HTR-8/SVneo (cell line): ENCODE data around the gene HBEGF.

Source experiments
- DNase-seq: peaks from one replicate; pipeline ENCODE4 v3.0.0; 2011; ENCODE audit warnings: low spot score, mixed read lengths; ENCODE audit not compliant: insufficient read length
- FAIRE-seq: peaks from 2 replicates; lab custom pipeline; 2011; peaks lifted over from hg19 to GRCh38; lab: Jason Lieb, UNC

Gene HBEGF

GRCh38 chr5:140311011-140311467, 35.4 kb downstream of the HBEGF start:
- DNase-seq = no peak
- FAIRE-seq = no peak

- no peak for FAIRE-seq
- DNase-seq = no peak
These were observed 36.0 kb downstream of the HBEGF start for GRCh38 chr5:140310434-140310833.

GRCh38 chr5:140309706-140310249, 36.6 kb downstream of the HBEGF start:
- DNase-seq (no peak), FAIRE-seq (no peak)

- DNase-seq (no peak), FAIRE-seq (no peak)
These were observed 40.9 kb downstream of the HBEGF start for GRCh38 chr5:140305471-140305870.

- FAIRE-seq (no peak), DNase-seq (no peak)
These were observed 42.4 kb downstream of the HBEGF start for GRCh38 chr5:140303966-140304365.

DNA sequence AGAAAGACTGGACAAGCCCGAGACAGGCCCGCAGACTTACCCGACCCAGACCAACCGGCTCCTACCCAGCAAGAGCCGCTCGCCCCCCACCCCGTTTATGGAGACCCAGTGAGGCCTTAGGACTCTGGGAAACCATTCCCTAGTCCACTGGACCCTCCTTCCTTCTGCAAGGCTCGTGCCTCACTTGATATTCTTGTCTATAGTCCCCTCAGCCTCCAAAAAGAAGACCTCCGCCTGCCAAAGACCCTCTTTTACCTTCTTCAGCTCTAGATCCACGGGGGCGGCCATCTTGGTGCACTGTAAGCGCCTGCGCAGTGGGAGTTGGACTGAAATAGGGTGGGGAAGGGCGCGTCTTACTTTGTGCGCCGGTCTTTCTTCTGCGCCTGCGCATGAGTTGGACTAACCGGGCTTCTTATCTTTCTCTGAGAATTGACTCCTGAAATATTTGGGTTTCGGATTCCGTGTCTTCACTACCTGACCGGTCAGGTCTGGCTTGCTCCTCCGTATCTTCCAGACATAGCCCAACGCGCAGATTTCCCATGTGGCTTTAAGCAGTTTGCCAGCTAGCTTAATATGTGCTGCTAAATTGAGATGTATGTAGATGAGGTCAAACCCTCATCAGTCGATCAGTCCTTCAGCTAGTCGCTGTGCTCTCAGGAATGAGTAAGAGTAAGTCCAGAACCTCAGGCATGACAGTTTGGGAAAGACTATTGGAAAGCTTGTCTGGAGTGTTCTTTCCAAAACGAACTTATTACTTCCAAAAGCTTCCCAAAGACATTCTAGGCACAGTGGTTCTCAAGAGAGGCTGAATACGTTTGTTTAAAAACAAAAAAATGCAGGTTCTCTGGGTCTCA, 43.4 kb downstream of the HBEGF start, which contains the start of gene PFDN1:
TSS of gene PFDN1 (minus strand) at position 316 of the 854 bp plus-strand sequence. CDS start at position 288, 28 bp downstream.
- DNase-seq = peak; percentile 96
- peak; percentile 26 for FAIRE-seq

DNA sequence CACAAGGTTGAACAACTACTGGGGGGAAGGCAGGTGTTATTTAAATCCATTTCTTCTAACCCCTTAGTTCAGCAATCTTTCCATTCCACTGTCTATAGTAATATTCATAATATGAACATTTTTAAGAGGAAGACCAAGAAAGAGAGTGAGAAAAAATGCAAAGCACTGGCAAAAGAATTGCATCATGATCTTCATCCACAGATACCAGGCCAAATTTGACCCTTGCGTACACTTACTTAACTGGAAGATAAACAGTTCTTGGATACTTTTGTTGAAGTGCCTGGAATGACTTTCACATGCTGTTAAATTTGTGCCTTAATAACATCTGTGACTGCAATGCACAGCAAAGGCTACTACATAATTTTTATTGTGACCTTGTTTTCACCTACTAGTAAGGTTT, 45.3 kb downstream of the HBEGF start:
- no peak for DNase-seq
- no peak for FAIRE-seq

DNA sequence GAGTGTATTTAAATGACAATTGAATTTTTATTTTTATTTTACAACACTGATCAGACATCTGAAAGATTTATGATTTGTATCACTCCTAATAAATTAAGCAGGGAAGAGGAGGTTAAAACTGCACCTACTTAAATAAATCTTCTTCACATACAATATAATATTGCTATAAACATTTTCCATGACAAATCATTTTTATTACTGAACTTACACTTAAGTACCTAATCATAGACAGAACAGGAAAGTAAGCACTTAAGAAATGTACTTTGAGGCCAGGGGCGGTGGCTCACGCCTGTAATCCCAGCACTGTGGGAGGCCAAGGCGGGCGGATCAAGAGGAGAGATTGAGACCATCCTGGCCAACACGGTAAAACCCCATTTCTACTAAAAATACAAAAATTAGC, 47.3 kb downstream of the HBEGF start:
- no peak for DNase-seq
- no peak for FAIRE-seq

DNA sequence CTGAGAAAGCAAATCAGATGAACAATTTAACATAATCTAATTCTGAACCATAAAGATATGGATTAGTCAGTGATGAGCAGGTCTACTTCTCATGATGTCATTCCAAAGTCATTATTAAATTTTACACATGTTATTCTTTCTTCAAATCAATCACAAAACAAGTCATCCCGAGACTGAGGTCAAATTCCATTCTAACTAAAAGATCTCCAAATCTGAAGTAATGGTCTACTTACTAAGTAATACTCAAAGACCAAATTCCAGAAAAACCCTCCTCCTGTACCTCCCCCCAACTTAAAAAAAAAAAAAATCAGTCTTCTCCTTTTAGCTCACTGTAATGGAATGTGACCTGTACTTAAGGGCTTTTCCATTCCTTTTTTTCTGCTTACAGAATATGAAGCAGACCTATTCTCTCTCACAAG, 48.2 kb downstream of the HBEGF start:
- no peak for FAIRE-seq
- no peak for DNase-seq

DNA sequence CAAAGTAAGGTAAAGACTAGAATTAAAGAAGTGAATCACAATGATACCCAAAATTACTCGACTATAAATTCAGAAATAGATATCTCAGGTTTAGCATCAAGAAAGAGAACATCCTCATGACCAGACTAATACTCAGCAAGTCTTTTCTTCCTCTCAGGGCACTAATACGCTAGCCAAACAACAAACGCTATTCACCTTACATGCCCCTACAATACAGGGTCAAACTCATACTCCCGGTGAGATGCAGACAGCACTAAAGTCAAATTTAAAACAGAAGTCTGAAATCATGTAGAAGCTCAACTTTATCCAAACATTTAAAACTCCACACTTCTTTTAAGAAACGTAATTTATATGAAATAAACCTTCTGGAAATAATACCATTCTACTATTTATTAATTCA, 49.1 kb downstream of the HBEGF start:
- FAIRE-seq = no peak
- no peak for DNase-seq

DNA sequence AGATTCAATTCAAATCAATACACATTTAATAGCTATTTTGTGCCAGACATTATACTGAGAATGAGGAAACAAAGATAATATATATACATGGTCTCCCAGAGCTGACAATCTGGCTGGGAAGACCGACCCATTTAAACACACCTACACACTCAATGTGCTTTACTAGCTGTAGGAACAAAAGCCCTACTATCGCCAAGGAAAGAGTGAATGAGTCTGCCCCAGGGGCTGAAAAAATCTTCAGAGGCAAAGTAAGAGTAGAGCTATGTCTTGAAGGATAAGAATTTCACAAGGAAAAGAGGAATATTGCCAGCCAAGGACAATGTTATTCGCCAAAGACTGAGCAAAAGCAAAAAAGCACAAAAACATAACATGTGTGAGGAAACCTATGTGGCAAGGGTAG, 50.1 kb downstream of the HBEGF start:
- FAIRE-seq (no peak), DNase-seq (no peak)

DNA sequence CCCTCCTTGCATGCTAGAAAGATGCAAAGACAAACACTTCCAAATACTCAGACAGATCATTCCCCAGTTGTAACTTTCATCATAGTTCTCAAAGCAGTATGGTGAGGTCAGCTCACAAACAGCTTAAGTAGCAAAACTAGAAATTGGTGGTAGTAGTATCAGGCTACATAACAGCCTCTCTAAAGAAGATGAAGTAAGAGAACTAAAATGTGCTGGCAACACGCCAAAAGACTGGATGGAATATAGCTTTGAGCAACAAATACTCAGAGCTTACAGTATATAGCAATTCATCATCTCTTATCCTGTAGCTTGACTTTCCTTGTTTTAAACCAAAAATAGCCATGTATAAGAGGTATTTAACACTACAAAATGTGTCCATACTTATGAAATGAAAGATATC, 51.0 kb downstream of the HBEGF start:
- DNase-seq (peak; percentile 53), FAIRE-seq (no peak)

- DNase-seq = no peak
- FAIRE-seq = no peak
These were observed 51.6 kb downstream of the HBEGF start for GRCh38 chr5:140294753-140295152.

- no peak for FAIRE-seq
These were observed 52.6 kb downstream of the HBEGF start for GRCh38 chr5:140293849-140294100.

GRCh38 chr5:140293091-140293848, 53.1 kb downstream of the HBEGF start:
- no peak for FAIRE-seq
- no peak for DNase-seq

More at GRCh38 chr5:140293849-140294100, 52.6 kb downstream of the HBEGF start:
- DNase-seq = no peak

- DNase-seq (no peak), FAIRE-seq (no peak)
These were observed 54.0 kb downstream of the HBEGF start for GRCh38 chr5:140292212-140293036.

GRCh38 chr5:140287801-140288521, 58.4 kb downstream of the HBEGF start:
- no peak for FAIRE-seq
- no peak for DNase-seq

DNA sequence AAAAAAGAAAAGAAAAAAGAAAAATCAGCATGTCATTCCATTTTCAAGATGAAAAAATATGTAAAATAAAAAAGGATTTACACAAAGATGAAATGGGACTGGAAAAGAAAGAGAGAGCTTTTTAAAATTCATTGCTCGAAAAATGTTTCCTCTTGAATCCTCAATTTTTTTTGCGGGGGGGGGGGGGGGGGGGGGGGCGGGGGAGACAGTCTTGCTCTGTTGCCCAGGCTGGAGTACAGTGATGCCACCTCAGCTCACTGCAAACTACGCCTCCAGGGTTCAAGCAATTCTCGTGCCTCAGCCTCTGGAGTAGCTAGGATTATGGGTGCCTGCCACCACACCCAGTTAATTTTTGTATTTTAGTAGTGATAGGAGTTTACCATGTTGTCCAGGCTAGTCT, 60.0 kb downstream of the HBEGF start:
- DNase-seq (no peak), FAIRE-seq (no peak)

GRCh38 chr5:140284013-140284412, 62.4 kb downstream of the HBEGF start:
- DNase-seq (no peak), FAIRE-seq (no peak)
